ENCODE results near the gene LMO1.

GRCh38 chr11:8220261-8221045 is 43.2 kb downstream of the LMO1 start:
- TF ChIP-seq REST (IDR thresholded peaks at IDR 0.05; ENCODE audit: insufficient read depth in 1 of 2, low read depth in 2 of 2, low read length in 2 of 2): no peak
- TF ChIP-seq FOXP2 (optimal IDR thresholded peaks at IDR 0.05; ENCODE audit: borderline replicate concordance, extremely low read depth, extremely low read length, insufficient read depth): no peak
- TF ChIP-seq TAF1 (IDR thresholded peaks at IDR 0.05; ENCODE audit: borderline replicate concordance, insufficient read depth, low read length): no peak
- TF ChIP-seq POLR2AphosphoS5 (IDR thresholded peaks at IDR 0.05; ENCODE audit: low read depth, low read length): no peak
